Fibroblast of the aortic adventitia (primary cell): ENCODE results near the gene NEU1. TPM values are rescaled to one million over a fixed set of nuclear protein-coding genes. Genes with fewer than 3 reads are reported as not detected.
"Not testable (repeated sequence)": the region's sequence is repeated elsewhere in the genome, so short reads cannot be mapped to it uniquely, and the experiment has no call there.

Experiments used
- DNase-seq: peaks from one replicate; pipeline ENCODE4 v3.0.0-alpha.2; 2010; ENCODE audit warnings: low read depth
- H3K4me3 ChIP-seq: 2 replicates; pipeline ENCODE4 v1.5.1; 2011; ENCODE audit warnings: low read depth, mild to moderate bottlenecking, control low read depth, low read length, moderate library complexity
- total RNA-seq: library from RNA; depleted of rRNA; stranded (reverse); fragments of >200 nt; gene quantifications from 2 replicates; pipeline ENCODE4 v1.2.3, GENCODE V29; 2012; ENCODE audit warnings: low replicate concordance
- TF ChIP-seq, protein P1 (sequence below): IDR thresholded peaks from 2 replicates; pipeline ENCODE4 v1.5.1; 2011; ENCODE audit warnings: mild to moderate bottlenecking, low read length, control low read depth, inconsistent platforms; ENCODE audit not compliant: insufficient read depth

Gene NEU1
- total RNA-seq, 1 donor = 35.8 TPM

- DNase-seq = peak; percentile 93
- TF ChIP-seq, protein P1, sequence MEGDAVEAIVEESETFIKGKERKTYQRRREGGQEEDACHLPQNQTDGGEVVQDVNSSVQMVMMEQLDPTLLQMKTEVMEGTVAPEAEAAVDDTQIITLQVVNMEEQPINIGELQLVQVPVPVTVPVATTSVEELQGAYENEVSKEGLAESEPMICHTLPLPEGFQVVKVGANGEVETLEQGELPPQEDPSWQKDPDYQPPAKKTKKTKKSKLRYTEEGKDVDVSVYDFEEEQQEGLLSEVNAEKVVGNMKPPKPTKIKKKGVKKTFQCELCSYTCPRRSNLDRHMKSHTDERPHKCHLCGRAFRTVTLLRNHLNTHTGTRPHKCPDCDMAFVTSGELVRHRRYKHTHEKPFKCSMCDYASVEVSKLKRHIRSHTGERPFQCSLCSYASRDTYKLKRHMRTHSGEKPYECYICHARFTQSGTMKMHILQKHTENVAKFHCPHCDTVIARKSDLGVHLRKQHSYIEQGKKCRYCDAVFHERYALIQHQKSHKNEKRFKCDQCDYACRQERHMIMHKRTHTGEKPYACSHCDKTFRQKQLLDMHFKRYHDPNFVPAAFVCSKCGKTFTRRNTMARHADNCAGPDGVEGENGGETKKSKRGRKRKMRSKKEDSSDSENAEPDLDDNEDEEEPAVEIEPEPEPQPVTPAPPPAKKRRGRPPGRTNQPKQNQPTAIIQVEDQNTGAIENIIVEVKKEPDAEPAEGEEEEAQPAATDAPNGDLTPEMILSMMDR = no peak
- H3K4me3 ChIP-seq = peak overlapping the region; percentile 68
Measured at GRCh38 chr6:31822036-31822821, 40.4 kb downstream of the NEU1 start.

- peak overlapping the region; percentile 68 for H3K4me3 ChIP-seq
- DNase-seq = no peak
- TF ChIP-seq, protein P1 = no peak
Measured at GRCh38 chr6:31821301-31822035, 41.2 kb downstream of the NEU1 start.

GRCh38 chr6:31820399-31820798 lies 42.2 kb downstream of the NEU1 start:
- H3K4me3 ChIP-seq, DNase-seq: not testable (repeated sequence)

DNA sequence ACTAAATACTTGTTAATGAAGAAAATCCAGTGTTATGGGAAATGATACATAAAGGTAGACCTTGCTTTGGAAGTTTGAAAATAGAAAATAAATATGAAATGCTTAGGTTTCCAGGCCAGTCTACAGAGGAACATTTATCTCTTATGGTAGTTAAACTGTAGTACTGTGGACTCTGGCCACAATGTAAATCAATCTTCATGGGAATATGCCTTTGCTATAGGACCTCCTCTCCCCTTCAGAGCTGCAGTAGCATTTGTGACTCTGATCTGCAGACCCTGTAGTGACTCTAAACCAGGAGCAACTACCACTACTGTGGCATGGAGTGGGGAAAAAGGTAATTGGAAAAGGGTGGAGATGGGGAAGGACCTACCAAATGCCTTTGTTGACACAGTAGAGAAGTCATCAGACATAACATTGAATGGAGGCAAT lies 42.7 kb downstream of the NEU1 start:
- no peak overlapping the region for H3K4me3 ChIP-seq
- no peak for DNase-seq
- TF ChIP-seq, protein P1 = no peak

DNA sequence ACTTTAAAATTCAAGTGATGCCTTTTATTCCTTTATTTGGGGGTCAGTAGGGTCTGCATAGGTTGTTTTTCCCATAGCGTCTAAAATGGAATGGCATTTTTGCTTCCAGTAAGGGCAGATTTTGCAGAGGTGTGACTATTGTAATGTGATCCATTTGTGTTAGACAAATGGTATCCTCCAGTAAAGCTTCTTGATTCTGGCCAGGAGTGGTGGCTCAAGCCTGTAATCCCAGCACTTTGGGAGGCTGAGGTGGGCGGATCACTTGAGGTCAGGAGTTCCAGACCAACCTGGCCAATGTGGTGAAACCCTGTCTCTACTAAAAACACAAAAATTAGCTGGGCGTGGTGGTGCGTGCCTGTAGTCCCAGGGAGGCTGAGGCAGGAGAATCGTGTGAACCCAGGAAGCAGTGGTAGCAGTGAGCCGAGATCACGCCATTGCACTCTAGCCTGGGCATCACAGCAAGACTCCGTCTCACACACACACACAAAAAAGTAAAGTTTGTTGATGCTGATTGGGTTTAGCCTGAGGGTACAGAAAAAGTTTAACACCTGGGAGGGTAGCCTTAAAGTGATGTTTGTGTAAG lies 44.6 kb downstream of the NEU1 start:
- DNase-seq = not testable (repeated sequence)
- H3K4me3 ChIP-seq = peak overlapping the region; percentile 61

DNA sequence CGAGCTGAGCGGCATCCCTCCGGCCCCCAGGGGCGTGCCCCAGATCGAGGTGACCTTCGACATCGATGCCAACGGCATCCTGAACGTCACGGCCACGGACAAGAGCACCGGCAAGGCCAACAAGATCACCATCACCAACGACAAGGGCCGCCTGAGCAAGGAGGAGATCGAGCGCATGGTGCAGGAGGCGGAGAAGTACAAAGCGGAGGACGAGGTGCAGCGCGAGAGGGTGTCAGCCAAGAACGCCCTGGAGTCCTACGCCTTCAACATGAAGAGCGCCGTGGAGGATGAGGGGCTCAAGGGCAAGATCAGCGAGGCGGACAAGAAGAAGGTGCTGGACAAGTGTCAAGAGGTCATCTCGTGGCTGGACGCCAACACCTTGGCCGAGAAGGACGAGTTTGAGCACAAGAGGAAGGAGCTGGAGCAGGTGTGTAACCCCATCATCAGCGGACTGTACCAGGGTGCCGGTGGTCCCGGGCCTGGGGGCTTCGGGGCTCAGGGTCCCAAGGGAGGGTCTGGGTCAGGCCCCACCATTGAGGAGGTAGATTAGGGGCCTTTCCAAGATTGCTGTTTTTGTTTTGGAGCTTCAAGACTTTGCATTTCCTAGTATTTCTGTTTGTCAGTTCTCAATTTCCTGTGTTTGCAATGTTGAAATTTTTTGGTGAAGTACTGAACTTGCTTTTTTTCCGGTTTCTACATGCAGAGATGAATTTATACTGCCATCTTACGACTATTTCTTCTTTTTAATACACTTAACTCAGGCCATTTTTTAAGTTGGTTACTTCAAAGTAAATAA lies 45.3 kb downstream of the NEU1 start:
- DNase-seq = not testable (repeated sequence)
- peak overlapping the region; percentile 61 for H3K4me3 ChIP-seq

DNA sequence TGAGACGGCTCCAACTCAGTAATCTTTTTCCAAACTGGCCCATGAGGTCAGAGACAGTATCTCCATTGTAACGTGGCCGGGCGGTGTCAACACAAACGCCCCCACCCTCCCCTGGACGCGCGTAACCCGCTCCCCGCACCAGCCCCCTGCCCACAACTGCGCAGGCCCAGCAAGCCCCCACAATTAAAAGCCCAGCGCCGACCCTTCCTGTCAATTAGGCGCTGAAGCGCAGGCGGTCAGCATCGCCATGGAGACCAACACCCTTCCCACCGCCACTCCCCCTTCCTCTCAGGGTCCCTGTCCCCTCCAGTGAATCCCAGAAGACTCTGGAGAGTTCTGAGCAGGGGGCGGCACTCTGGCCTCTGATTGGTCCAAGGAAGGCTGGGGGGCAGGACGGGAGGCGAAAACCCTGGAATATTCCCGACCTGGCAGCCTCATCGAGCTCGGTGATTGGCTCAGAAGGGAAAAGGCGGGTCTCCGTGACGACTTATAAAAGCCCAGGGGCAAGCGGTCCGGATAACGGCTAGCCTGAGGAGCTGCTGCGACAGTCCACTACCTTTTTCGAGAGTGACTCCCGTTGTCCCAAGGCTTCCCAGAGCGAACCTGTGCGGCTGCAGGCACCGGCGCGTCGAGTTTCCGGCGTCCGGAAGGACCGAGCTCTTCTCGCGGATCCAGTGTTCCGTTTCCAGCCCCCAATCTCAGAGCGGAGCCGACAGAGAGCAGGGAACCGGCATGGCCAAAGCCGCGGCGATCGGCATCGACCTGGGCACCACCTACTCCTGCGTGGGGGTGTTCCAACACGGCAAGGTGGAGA lies 47.4 kb downstream of the NEU1 start, which contains the start of the genes HSPA1A and HSPA1L:
HSPA1A (plus strand) TSS at position 519 of the 814 bp plus-strand sequence; CDS start at position 733, 214 bp downstream.
HSPA1L (minus strand) TSS at position 259 of the 814 bp plus-strand sequence. CDS start 3,311 bp downstream, outside the sequence.
- TF ChIP-seq, protein P1 = no peak
- peak within 1 kb of the TSS; percentile 85 for H3K4me3 ChIP-seq
- DNase-seq = peak; percentile 96
